Skeletal muscle satellite cell (primary cell): Measurements from ENCODE around the gene OR52A5.
"Not testable (repeated sequence)": the region's sequence is repeated elsewhere in the genome, so short reads cannot be mapped to it uniquely, and the experiment has no call there.

Experiments
- H3K27me3 ChIP-seq: 2 replicates; pipeline ENCODE4 v1.7.0; 2013; ENCODE audit warnings: low read length; ENCODE audit not compliant: control insufficient read depth, insufficient read depth
- H3K36me3 ChIP-seq: 2 replicates; pipeline ENCODE4 v1.7.0; 2013; ENCODE audit warnings: mild to moderate bottlenecking, control low read depth, low read length; ENCODE audit not compliant: insufficient read depth
- H3K4me1 ChIP-seq: 2 replicates; pipeline ENCODE4 v1.7.0; 2013; ENCODE audit warnings: low read length; ENCODE audit not compliant: control insufficient read depth, insufficient read depth
- H3K4me2 ChIP-seq: 2 replicates; pipeline ENCODE4 v1.7.0; 2013; ENCODE audit warnings: mild to moderate bottlenecking, low read length
- H3K4me3 ChIP-seq: 2 replicates; pipeline ENCODE4 v1.7.0; 2013; ENCODE audit warnings: low read length
- H3K9ac ChIP-seq: 2 replicates; pipeline ENCODE4 v1.7.0; 2013; ENCODE audit warnings: mild to moderate bottlenecking, low read depth, low read length, moderate library complexity
- H3K9me3 ChIP-seq: replicated peaks from 2 replicates; pipeline ENCODE4 v1.7.0; 2013; ENCODE audit warnings: mild to moderate bottlenecking, control low read depth, low read length

The OR52A5 gene

GRCh38 chr11:5151713-5152153 is 13.6 kb upstream of the OR52A5 start:
- no peaks in the 10 kb centered on the region for H3K27me3 ChIP-seq
- H3K9ac ChIP-seq = no peak overlapping the region
- no peak overlapping the region for H3K4me3 ChIP-seq
- H3K36me3 ChIP-seq = no peaks in the 10 kb centered on the region
- no peaks in the 10 kb centered on the region for H3K9me3 ChIP-seq
- no peak overlapping the region for H3K4me2 ChIP-seq
- no peaks in the 10 kb centered on the region for H3K4me1 ChIP-seq

GRCh38 chr11:5144206-5144605 is 6.0 kb upstream of the OR52A5 start:
- H3K4me3 ChIP-seq, H3K4me2 ChIP-seq, H3K4me1 ChIP-seq, H3K27me3 ChIP-seq, H3K36me3 ChIP-seq, H3K9me3 ChIP-seq, H3K9ac ChIP-seq: not testable (repeated sequence)

DNA sequence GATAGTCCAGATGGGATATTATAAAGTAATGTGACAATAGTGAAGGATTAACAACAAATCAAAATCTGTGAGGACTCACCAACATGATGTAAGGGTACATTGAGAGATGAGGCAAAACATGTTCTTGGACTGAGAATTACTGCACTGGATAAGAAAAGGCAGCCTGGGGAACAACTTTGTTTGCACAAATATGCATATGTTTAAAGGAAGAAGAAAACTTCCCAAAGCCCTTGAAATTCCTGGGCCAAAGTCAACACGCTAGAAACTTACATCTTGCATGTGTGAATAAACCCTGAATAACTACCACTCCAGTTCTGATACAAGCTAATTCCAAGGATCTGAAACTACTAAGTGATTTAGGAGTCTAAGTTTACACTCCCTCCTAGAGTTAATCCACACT is 1.1 kb downstream of the OR52A5 start:
- Histone ChIP-seq H3K4me1 (no peaks in the 10 kb centered on the region), H3K36me3 (no peaks in the 10 kb centered on the region), H3K9me3 (no peaks in the 10 kb centered on the region), H3K4me2 (no peak overlapping the region), H3K4me3 (no peak overlapping the region), H3K9ac (no peak overlapping the region), H3K27me3 (no peaks in the 10 kb centered on the region)

DNA sequence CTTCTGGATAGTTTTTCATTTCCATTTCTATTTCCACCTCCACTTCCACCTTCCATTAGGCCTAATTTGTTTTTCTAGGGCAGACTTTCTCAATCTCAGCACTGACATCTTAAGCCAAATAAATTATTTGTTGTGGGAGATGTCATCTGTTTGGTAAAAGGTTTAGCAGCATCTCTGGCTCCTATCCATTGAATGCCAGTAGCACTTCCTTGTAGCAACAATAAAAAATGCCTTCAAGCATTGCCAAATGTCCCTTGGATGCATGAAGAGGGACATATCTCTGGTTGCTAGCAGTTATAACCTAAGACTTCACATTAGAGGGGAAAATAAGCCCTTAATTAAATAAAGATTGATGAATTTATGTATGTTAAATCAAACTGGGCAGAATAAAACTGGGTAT is 1.9 kb downstream of the OR52A5 start:
- no peak overlapping the region for H3K4me3 ChIP-seq
- no peak overlapping the region for H3K9ac ChIP-seq
- no peaks in the 10 kb centered on the region for H3K4me1 ChIP-seq
- no peak overlapping the region for H3K4me2 ChIP-seq
- no peaks in the 10 kb centered on the region for H3K36me3 ChIP-seq
- H3K27me3 ChIP-seq = no peaks in the 10 kb centered on the region
- no peaks in the 10 kb centered on the region for H3K9me3 ChIP-seq

DNA sequence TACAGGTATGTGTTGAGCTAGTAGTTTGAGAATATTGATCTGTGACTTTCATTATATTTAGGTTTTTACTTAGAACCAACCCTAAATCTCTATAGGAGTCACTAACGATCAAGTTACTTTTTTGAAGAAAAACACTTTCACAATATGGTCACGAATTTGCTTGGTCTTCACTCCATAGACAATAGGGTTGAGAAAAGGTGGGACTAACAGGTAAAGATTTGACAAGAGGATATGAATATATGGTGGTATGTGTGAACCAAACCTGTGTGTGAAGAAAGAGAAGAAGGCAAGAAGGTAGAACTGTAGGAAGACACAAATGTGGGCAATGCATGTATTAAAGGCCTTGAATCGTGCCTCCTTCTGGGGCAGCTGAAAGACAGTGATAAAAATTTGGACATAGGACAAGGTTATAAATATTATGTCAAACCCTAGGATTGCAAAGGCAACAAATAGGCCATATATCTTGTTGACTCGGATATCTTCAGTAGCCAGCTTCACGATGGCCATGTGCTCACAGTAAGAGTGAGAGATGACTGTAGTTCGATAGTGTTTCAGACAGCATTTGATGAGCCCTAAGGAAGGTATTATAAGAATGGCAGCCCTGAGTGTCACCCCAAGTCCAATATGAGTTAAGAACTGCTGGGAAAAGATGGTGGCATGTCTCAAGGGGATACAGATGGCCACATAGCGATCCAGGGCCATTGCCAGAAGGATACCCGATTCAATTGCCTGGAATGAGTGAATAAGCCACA is 6.4 kb downstream of the OR52A5 start:
- Histone ChIP-seq H3K4me3 (no peak overlapping the region), H3K4me2 (no peak overlapping the region), H3K36me3 (no peaks in the 10 kb centered on the region), H3K27me3 (no peaks in the 10 kb centered on the region), H3K9ac (no peak overlapping the region), H3K4me1 (no peaks in the 10 kb centered on the region), H3K9me3 (no peaks in the 10 kb centered on the region)

DNA sequence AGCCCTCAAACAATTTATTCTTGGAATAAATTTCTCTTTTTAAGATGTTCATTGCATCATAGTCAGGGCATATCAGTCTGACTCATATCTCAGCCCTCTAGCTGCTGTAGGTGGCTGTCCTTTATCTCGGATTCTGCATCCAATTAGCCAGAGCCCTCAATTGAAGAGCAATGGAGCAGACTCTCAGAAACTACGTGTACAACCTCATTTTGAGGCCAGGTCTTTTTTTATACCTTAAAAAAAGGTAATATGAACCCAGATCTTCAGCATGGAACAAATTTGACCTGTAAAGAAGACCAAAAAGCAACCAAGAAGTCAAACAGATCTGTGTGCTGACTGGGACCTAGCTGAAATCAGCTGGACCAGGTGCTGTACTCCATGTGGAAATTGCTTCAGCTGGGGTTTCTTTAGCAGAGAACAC is 8.7 kb downstream of the OR52A5 start:
- H3K4me1 ChIP-seq = no peaks in the 10 kb centered on the region
- no peak overlapping the region for H3K4me2 ChIP-seq
- no peaks in the 10 kb centered on the region for H3K27me3 ChIP-seq
- H3K9ac ChIP-seq = no peak overlapping the region
- H3K4me3 ChIP-seq = no peak overlapping the region
- no peaks in the 10 kb centered on the region for H3K9me3 ChIP-seq
- H3K36me3 ChIP-seq = no peaks in the 10 kb centered on the region

GRCh38 chr11:5124891-5125620 is 13.1 kb downstream of the OR52A5 start:
- Histone ChIP-seq H3K36me3 (no peaks in the 10 kb centered on the region), H3K4me2 (no peak overlapping the region), H3K4me1 (no peaks in the 10 kb centered on the region), H3K9me3 (no peaks in the 10 kb centered on the region), H3K27me3 (no peaks in the 10 kb centered on the region), H3K9ac (no peak overlapping the region), H3K4me3 (no peak overlapping the region)

DNA sequence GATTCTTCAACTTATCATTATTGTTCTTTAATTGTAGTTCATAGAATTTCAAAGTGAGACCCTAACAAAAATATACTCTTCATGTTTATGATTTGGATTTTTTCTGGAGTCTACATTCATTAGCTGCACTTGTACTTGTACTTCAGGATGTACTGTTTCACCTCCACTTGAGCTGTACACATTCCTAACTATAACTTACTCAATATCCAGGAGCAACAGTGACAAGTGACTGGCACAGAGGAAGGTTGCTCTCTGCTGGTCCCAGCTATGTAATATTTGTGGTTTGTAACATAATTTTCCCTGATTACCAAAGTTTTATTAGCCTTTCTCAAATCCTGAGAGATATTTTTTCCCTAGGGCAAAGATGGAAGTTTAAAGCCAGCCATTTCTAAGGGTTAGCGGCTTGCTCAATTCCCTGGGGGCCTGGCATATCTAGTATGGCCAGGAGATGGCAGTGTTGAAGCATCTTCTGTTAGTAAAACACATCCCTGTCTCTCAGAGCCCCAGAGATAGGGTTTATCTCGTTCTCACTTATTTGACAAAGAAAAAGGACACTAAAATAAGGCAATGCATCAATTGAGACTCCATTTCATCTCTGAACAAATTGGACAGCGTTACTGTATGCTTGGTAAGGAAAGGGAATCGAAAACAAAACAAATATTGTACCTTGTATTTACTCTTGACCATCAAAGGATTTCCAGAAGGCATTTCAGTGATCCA is 14.2 kb downstream of the OR52A5 start:
- Histone ChIP-seq H3K36me3 (no peaks in the 10 kb centered on the region), H3K4me3 (no peak overlapping the region), H3K4me1 (no peaks in the 10 kb centered on the region), H3K27me3 (no peaks in the 10 kb centered on the region), H3K4me2 (no peak overlapping the region), H3K9me3 (no peaks in the 10 kb centered on the region), H3K9ac (no peak overlapping the region)

DNA sequence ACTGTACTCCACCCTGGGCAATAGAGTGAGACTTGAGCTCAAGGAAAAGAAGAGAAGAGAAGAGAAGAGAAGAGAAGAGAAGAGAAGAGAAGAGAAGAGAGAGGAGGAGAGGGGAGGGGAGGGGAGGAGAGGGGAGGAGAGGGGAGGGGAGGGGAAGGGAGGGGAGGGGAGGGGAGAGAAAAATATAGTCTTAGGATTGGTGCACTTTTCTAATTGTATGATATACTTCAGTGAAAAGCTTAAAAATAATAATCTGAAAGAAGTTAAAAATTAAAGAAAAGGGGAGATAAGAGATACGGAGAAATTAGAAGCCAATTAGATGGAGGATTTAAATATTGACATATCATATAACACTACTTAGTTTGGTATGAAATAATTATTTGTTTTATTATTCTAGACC is 19.3 kb downstream of the OR52A5 start:
- Histone ChIP-seq H3K9ac (no peak overlapping the region), H3K9me3 (no peaks in the 10 kb centered on the region)

DNA sequence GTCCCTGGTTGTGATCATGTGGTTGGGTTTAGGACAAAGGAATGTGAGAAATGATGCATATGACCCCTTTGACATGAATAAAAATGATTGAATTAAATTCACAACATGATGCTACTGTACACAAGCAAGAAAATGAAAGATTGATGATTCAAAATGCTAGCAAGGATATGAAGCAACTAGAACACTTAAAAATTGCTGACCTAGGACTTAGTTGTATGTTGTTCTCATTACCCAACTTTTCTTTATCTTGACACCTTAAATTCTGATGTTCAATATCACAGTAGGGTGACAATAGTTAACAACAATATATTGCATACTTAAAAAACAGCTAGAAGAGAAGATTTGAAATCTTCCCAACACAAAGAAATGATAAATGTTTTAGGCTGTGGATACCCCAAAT is 20.6 kb downstream of the OR52A5 start:
- Histone ChIP-seq H3K4me2 (no peak overlapping the region), H3K4me3 (no peak overlapping the region), H3K9ac (no peak overlapping the region), H3K4me1 (no peaks in the 10 kb centered on the region), H3K9me3 (no peaks in the 10 kb centered on the region), H3K36me3 (no peaks in the 10 kb centered on the region), H3K27me3 (no peaks in the 10 kb centered on the region)

More for the DNA sequence above, 19.3 kb downstream of the OR52A5 start:
- no peaks in the 10 kb centered on the region for H3K27me3 ChIP-seq
- no peak overlapping the region for H3K4me3 ChIP-seq
- no peaks in the 10 kb centered on the region for H3K4me1 ChIP-seq
- H3K4me2 ChIP-seq = no peak overlapping the region
- no peaks in the 10 kb centered on the region for H3K36me3 ChIP-seq

- Histone ChIP-seq H3K36me3 (no peaks in the 10 kb centered on the region), H3K9me3 (no peaks in the 10 kb centered on the region), H3K27me3 (no peaks in the 10 kb centered on the region), H3K4me1 (no peaks in the 10 kb centered on the region), H3K4me2 (no peak overlapping the region), H3K9ac (no peak overlapping the region), H3K4me3 (no peak overlapping the region)
These were observed 22.8 kb downstream of the OR52A5 start for GRCh38 chr11:5115339-5115738.
